Stimulated activated CD4-positive, alpha-beta T cell treated with anti-CD3 and anti-CD28 coated beads, Interleukin-4, amount 100 ng/mL, for 48 hours (primary cell): Measurements from ENCODE around the gene MTR.
"Not testable (repeated sequence)": the region's sequence is repeated elsewhere in the genome, so short reads cannot be mapped to it uniquely, and the experiment has no call there.

Source experiments
- DNase-seq, 2 donors: peaks; one replicate each; pipeline ENCODE4 v3.0.0-alpha.2; 2020; ENCODE audit warnings: low read depth in 2 of 2

Gene MTR

DNA sequence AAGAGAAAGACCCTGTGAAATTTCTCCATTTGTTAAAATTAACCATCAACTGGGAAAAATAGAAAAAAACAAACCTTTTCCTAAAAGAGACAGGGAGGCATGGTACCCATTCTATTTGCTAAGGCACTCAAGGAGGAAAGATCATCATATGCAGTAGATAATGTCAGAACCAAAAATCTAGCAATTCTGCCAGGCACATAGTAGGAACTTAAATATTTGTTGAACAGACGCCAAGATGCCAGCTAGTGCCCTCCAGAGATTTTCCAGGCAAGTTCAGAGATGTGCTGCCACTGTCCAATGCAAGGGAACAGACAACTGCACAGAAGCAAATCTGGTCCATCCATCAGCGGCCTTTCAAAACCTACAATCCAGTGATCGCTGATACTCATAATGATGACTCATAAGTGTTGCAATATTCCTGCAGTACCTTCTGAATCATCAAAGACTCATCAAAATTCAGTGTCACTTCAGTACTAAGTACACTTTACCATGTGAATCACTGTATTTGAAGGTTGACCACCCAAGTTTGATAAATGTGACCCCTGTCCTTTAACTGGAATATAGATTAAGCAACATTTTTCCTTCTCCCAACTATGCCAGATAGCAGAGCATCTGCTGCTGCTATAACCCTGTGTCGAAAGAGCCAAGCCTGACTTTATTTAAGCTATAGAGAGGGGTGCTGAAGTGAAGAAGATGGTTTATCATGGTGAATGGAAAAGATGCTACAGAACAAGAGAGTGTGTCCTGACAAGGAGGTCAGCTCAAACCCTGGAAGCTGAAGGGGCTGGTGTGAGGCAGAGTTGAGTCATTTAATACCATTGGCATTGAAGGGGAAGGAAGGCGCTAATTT lies 110.0 kb downstream of the MTR start:
- no peak for DNase-seq

DNA sequence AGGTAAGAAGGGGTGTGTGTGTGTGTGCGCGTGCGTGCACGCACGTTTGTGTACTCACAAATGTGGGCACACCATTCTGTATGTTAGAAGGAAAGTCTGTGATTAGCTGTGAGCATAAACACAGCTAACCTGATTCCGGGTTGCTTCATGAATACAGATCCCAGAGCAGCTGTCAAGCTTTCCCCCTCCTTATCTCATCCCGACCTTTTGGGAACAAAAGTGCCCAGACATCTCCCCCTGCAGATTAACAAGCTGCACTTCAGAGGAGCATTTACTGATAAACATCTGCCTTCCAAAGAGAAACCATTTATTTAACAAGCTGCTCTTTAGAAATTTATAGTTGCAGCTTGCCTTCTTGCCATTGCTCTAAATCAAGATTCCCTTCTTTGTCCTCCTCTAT lies 112.1 kb downstream of the MTR start:
- DNase-seq = no peak

DNA sequence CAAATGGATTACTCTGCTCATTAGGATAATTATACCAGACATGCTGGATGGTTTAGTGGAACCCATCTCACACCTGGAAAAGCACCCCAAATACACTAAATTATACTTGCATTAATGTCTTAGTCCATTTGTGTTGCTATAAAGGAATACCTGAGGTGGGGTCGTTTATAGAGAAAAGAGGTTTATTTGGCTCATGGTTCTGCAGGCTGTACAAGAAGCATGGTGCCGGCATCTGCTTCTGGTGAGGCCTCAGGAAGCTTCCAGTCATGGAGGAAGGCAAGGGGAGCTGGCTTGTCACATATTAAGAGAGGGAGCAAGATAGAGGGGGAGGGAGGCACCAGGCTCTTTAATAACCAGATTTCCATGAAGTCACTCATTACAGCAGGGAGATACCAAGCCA lies 113.6 kb downstream of the MTR start:
- DNase-seq = no peak

DNA sequence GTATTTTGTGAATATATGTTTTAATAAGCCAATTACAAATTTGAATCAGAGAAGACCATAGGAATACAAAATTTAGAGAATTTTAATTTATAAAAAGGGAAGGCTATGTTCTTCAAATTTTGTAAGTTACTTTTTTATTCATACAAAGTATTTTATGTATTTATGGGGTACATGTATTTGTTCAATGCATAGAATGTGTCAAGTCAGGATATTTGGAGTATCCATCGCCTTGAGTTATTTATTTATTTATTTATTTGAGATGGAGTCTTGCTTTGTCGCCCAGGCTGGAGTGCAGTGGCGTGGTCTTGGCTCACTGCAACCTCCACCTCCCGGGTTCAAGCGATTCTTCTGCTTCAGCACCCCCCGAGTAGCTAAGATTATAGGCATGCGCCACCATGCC lies 116.0 kb downstream of the MTR start:
- not testable (repeated sequence) for DNase-seq

DNA sequence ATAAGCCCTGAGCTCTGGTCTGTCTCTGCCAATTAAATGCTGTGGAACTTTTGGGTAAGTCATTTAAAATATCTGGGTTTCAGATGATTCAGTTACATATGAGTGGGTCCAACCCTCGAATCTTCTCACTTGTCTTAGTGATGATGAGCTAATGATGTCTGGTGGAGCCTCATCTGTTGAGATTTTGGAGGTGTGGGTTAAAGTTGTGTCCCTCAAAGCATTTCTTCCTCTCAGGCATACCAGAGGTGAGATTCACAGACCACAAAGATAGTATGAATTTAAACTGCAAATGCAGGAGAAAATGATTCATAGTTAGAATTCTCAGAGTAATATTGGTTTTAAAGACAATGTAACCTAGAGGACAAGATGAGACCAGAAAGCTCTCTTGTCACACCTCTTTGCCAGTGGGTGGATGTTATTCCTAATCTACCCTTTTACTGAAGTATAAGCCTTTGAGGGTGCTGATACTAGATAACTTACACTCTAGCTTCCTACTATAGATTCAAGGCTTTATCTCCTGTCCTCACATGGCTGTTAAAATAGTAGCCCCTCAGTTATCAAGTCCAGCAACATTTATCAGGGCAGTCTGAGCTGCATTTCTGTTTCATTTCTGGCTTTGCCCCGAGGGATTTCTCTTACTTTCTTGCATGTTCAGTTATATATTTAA lies 118.4 kb downstream of the MTR start:
- no peak for DNase-seq

DNA sequence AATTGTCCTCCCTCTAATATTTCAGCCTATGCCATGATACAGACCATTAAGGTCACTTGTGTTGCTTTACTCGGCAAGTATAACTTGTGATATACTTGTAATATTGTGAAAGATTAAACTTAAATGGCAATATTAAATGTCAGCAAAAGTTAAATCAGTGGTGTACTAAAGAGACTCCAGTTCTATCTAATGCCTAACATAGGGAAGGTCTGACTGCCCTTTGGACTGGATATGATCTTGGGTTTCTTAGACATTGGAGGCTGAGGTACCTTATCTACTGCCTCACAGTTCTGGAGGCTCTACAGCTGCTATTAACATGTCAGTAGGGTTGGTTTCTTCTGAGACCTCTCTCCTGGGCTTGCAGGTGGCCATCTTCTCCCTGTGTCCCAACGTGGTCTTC lies 119.3 kb downstream of the MTR start:
- no peak for DNase-seq

DNA sequence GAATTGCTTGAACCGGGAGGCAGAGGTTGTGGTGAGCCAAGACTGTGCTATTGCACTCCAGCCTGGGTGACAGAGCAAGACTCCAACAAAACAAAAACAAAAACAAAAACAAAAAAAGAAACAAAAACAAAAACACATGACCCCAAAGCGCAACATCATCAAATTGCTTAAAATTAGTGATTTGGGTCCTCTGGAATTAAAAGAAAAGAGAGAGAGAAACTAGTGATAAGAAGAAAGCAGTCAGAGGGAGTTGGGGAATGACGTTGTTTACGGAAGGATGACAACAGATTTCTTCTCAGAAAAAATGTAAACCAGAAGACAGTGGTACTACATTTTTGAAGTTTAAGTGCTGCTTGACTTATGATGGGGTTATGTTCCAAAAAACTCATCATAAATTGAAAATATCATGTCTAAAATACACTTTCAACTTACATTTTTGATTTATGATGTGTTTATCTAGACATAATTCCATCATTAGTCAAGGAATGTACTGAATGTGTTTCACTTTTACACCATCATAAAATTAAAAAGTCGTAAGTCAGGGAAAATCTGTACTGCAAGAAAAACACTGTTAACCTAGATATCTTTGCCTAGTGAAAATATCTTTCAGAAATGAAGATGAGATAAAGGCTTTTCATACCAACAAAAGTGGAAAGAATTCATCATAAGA lies 121.2 kb downstream of the MTR start:
- no peak for DNase-seq

DNA sequence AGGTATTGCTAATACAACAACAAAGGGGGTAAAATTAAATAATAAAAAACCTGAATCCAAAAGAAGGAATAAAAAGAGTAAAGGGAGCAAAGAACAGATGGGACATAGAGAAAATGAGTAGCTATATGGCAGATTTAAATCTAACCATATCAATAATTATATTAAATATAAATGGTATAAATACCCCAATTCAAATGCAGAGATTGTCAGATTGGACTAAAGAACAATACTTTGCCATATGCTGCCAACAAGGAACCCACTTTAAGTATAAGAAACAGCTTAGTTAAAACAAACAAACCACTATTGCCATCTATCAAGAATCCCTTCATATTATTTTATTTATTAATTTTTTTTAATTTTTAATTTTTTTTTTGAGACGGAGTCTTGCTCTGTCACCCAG lies 122.4 kb downstream of the MTR start:
- DNase-seq = no peak

DNA sequence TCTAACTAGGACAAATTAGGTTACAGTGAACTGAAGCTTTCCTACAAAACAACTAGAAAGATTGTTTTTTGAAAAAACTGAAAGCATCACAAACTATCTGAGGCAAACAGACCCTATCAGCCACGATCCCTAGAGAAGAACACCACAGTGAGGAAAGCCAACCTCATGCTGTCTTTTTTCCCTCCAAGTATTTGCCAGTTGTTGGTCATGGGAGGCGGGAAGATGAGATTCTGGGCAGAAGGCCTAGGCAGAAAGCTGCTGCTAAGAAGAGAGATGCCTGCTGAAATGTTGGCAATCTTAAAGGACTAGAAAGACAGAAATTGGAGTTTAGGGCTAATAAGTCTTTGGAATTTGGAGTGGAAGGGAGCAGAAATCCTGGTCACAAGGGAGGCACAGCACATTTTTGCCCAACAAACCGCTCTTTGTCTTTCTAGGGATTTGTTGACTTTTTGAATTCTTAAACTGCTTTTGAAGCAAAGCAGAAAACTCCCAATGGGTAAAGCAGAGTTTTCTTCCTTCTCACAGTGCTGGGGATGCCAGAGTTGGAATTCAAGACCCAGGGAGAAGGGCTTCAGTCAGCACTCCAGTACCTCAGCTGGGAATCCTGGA lies 125.3 kb downstream of the MTR start:
- DNase-seq = no peak

DNA sequence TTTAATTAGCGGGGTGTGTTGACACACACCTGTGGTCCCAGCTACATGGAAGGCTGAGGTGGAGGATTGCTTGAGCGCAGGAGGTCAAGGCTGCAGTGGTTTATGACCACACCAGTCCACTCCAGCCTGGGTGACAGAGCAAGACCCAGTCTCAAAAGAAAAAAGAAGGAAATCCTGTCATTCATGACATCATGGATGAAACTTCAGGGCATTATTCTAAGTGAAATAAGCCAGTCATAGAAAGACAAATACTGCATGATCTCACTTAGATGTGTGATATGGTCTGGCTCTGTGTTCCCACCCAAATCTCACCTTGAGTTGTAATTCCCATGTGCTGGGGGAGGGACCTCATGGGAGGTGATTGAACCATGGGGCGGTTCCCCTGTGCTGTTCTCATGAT lies 126.5 kb downstream of the MTR start:
- DNase-seq = no peak

DNA sequence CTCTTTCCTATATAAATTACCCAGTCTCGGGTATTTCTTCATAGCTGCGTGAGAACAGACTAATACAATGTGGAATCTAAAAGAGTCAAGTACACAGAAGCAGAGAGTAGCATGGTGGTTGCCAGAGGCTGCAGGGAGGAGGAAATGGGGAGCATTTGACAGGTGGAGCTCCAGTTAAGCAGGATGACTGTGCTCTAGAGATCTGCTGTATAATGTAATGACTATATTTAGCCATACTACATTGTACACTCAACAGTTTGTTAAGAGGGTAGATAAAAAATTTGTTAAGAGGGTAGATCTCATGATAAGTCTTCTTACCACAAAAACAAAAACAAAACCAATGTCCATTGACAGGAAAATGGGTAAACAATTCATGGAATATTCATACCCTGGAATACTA lies 127.1 kb downstream of the MTR start:
- DNase-seq = no peak

DNA sequence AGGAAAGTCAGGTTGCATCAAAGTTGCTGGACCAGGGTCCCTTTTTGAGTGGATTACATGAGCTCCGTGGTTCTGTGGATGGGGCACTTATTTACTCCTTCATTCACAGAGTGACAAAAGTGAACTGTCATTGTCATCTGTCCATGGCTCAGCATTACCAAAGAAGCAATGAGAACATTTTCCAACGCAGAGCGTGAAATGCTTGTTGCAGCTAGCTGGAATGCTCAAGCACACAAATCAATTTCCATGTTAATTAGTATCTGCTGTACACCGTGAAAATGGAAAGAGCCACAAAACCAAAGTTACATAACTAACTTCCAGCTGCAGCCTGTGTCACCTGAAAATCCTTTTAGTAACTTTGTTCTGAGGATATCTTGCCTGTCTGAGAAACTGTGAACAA lies 130.3 kb downstream of the MTR start:
- no peak for DNase-seq

DNA sequence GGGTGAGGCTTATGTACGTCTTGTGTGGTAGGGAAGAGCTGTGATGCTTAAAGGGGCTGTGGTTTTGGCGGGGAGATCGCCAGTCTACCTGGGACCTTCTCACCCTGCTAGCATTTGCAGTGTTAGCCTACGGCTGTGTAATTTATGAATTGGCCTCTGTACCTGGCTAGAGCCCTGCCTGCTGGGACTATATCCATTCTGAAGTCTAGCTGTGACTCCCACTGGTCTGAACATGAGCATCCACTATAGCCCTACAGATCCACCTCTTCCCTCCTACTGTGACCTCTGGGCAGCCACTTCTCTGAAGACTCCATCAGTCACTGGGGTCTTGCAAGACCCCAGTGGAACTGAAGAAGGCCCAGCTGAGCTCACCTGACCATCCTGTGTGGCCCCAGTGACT lies 135.4 kb downstream of the MTR start:
- DNase-seq = no peak

DNA sequence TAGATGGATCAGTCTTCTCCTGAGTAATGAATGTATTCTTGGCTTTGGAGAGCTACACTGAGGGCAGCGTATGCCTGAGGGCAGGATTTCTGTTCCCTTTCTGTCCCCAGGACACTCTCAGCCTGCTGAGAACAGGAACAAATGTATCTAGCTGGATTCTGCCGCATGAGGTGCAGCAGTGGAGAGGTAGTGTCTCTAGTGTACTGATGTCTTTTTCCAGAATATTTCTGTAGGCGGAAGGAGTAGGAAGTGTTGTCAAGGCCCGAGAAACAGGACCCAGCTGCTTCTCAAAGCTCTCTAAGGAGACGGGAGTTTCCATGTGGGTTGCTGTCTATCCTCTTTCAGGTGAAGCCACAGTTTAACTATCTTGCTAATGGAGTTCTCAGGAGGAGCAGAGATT lies 143.7 kb downstream of the MTR start:
- no peak for DNase-seq

DNA sequence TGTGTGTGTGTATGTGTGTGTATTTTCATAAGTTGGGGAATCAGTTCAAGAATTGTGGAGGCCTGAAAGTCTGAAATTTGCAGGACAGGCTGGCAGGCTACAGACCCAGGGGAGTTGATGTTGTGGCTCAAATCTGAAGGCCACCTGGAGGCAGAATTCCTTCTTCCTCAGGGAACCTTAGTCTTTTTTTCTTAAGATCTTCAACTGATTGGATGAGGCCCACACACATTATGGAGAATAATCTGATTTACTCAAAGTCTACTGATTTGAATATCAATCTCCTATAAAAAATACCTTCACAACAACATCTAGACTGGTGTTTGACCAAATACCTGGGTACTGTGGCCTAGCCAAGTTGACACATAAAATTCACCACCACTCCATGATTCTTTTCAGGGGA lies 147.3 kb downstream of the MTR start:
- no peak for DNase-seq

DNA sequence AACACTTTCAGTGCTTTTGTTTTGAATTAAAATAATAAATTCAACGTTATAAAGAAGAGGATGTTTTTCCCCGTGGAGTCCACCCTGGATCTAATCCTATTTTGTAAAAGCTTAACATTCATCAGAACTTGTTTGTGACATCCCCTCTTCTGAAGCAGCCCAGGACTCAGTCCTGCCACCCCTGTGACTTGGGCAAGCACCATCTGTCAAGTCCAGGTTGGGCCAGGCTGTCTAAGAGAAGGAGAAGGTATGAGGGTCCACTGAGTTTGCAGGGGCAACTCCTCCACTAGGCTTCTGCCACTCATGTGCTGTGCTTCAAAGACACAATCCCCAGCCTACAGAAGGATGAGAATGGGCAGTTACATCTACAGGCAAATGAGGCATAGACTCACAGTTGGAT lies 149.5 kb downstream of the MTR start:
- no peak for DNase-seq

DNA sequence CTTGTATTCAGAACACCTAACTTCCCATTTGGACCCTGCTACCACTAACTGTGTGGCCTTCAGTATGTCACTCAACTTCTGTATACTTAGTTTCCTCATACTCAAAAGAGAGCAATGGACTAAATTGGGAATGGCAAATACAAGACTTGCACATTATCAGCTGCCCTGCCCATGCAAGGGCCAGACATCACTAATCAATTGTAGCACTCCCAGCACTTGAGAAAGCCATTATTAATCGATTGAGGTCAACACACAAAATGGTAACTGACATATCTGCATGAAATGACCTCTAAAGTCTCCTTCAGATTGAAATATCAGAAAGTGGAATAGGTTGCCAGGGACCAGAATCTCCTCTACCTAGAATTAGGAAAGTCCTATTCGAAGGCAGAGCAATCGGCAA lies 149.9 kb downstream of the MTR start:
- no peak for DNase-seq

DNA sequence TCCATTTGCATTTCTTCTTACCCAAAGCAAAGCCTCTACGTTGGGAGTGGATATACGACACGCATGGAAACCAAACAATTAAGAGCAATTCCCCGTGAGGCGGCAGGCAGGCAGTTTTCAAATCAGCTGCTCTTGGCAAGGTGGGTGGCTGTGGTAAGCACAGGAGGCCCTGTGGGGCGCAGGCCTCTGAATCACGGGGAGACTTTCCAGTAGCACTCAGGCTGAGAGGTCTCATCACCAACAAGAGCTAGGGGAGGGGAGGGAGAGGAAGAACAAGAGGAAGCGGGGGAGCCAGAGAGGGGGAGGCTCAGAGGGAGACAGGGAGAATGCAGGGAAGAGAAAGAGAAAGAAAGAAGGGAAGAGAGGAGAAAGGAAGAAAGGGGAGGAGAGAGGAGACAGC lies 152.7 kb downstream of the MTR start:
- DNase-seq = no peak

DNA sequence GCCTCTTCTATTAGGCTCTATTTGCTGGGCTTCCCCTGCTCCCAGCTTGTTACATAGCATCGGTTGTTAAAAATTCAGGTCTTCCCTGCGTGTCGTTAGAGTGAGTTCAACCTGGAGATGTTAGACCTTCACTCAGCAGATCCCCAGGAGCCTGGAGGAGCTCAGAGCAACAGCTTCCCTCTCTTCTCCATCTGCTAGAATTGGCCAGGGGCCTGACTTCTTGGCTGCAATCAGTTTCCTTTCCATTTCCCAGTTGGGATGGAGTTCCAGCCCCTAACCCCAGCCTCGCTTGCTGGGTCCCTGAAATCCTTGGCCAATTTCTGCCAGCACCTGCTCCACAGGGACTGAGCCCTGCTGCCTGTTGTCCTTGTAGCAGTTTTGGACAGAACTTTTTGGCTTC lies 153.3 kb downstream of the MTR start:
- no peak for DNase-seq

DNA sequence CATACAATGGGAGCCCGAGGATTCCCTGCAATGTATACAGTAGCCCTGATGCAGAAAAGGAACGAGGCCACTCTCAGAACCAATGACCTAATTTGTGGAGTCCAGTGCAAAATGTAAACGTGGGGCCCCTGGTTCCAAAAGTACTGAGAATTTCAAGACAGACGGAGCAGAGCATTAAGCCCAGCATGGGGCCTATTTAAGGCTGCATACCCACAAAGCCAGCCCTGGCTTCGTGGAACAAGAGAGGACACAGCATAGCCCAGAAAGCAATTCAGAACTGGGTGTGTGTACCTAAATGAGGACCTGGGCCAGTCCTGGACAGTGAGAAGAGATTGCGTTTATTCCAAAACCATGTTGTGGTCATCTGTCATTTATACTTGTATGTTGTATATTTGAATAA lies 153.9 kb downstream of the MTR start:
- DNase-seq = no peak

DNA sequence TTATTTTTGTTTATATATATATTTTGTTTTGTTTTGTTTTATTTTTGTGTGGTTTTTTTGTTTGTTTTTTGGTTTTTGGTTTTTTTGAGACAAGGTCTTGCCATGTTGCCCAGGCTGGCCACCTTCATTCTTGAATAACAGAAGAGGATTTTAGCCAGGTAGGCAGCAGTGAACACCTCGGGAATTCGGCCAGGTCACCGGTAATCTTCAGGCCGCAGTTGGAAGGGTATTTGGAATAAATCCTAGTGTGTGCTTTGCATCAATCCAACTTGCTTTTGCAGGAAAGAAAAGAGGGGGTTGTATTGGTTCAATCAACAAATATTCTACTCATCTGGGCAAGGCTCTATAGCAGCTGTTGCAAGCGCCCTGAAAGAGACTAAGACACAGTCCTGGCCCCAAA lies 155.3 kb downstream of the MTR start:
- DNase-seq = no peak

DNA sequence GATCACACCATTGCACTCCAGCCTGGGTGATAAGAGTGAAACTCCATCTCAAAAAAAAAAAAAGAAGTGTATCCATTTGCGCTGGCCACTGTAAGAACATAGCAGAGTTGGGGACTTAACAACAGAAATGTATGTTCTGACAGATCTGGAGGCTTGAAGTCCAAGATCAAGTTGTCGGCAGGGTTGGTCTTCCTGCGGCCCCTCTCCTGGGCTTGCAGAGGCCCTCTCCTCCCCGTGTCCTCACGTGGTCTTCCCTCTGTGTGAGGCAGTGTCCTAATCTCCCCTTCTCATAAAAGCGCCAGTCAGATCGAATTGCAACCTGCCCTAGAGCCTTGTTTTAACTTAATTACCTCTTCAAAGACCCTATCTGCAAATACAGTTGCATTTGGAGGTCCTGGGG lies 156.6 kb downstream of the MTR start:
- no peak for DNase-seq
